Suppressor macrophage treated with lipopolysaccharide for 1 hour (primary cell): Measurements from ENCODE around the gene PLLP.
"Not testable (repeated sequence)": the region's sequence is repeated elsewhere in the genome, so short reads cannot be mapped to it uniquely, and the experiment has no call there.

Experiments used
- DNase-seq, 3 donors: peaks; one replicate each; pipeline ENCODE4 v3.0.0-alpha.2; 2020 to 2022

Gene PLLP

DNA sequence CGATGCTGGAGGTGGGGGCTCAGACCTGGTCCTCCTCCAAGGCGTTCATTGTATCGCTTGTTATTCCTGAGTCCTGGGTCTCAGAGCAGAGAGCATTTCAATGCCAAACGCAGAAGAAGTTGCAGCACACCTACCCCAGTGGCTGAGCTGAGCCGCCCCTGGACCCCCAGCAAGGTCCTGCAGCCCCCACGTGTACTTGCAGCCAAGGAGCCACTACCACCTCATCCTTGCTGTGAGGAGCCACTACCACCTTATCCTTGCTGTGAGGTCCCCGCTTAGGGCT, 13.5 kb downstream of the PLLP start:
- no peak for DNase-seq

DNA sequence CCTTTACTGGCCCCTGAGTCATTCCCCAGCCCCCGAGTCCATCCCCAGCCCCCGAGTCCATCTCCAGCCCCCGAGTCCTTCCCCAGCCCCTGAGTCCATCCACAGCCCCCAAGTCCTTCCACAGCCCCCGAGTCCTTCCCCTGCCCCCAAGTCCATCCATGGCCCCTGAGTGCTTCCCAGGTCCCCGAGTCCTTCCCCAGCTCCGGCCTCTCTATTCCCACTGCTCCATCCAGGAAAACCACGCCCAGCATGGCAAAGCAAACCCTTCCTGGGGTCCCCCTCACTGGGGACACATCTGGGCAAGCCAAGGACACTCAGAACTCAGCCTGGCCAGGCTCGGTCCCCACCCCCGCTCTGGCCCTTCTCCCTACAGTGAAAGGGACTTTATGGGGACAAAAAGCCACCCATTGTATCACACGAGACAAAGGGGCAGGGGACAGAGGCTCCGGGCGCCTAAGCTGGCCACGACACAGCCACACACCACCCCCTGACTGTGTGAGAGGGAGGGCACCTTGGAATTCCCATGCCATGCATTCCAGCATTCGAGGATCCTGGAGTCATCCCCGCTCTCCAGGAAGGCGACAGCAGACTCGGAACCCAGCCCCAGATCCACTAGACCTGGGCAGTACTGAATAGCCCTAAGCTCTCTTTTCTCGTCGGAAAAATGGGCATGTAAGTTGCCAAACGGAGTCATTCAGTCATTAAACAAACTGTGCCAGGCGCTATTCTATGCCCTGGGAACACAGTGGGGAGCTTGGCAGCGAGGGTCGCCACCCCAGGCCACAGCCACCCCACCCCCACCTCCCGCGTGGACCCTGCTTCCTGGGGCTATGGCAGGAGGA, 14.0 kb downstream of the PLLP start:
- DNase-seq, result no peak

DNA sequence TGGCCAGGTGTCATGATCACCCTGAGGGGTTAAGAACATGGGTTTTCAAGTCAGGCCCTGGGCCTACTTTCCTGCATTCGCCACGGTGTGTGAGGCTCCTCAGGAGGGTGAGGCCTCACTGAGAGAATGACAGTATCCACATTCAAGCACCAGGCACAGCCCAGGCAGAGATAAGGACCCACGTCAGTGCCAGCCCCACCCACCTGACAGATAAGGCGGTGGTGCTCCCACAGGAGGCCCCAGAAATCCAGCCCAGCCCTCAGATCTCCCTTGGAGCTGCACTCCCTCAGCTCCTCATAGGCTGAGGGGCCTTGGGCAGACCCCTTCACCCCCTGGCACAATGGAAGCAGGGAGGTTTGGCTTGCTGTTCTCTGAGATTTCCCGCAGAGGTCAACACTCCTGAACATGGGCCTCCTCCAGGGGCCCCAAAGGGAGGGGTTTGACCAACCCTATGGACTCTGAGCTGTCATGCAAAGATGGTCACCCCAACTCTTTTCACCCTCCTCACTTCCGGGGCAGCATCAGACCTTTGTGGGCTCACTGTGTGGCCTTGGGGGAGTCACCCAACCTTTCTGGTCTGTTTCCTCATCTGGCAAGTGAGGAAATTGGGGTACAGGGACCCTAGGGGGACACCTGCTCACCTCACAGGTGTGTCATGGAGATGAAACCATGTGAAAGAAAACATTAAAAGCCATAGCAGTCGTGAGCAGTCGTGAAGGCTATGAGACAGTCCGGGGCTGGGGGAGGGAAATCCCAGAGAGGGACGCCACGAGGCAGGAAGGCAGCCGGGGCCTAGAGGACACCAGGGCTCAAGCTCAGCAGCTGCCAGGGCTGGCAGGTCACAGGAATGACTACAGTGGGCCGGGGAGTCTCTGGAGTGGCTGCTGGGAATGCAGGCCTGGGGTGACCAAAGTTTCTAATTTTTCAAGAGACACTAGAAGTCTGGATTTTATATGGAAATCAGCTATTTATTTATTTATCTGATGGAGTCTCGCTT, 15.4 kb downstream of the PLLP start:
- DNase-seq, result no peak

DNA sequence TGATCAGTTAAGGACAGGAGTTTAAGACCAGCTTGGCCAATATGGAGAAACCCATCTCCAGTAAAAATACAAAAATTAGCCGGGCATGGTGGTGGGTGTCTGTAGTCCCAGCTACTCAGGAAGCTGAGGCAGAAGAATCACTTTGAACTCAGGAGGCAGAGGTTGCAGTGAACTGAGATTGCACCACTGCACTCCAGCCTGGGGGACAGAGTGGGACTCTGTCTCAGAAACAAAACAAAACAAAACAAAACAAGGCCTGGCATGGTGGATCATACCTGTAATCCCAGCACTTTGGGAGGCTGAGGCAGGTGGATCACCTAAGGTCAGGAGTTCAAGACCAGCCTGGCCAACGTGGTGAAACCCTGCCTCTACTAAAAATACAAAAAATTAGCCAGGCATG, 17.1 kb downstream of the PLLP start:
- DNase-seq, result not testable (repeated sequence)

DNA sequence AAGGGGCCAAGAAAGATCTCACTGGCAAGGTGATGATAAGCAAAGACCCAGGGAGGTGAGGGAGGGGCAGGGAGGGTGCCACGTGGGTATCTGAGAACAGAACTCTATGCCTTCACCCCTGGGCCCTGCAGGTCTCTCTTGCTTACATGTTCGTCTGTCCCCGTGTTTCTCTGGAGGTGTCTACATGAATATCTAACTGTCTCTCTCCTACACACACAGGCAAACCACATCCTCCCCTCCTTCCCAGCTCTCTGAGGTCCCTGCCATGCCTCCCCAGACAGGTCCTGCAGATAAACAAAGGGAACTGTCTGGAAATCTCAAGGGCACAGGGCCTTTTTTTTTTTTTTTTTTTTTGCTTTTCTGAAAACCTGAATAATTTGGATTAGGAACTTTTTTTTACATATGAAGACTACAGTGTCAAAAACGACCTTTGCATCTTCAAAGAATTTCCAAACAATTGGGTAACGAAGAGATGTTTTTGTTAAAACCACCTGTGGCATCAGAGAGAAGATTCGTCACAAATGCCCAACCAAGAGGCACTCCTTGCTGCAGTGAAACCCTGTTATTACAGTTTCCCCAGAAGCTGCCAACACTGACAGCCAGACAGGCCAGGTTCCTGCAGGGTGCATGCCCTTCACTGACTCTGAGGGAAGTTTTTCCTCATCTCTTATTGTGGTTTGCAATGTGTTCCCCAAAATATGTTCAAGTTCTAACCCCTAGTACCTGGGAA, 17.8 kb downstream of the PLLP start:
- no peak for DNase-seq

DNA sequence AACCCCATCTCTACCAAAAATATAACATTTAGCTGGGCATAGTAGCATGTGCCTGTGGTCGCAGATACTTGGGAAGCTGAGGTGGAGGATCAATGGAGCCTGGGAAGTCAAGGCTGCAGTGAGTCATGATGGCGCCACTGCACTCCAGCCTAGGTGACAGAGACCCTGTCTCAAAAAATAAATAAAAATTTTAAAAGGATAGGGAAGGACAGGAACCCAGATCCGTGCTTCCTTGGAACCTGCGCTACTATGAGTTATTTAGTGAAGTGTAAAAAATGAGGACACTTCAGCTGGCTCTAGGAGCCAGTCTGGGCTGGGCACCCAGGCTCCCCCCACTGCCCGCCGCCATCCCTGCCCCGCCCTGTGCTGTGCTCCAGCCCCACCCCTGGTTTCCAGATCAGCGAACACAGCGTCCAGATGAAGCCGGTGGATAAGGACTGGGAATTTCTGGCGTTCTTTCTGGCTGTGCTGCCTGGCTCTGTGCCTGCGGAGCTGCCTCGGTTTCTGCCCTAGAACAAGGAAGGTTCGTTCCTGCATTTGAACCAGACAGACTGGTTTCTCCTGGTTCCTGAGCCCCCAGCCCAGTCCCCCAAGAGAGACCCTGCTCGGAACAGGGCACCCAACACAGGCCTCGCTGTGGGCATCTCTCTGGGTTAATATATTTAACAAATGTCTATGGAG, 18.5 kb downstream of the PLLP start:
- DNase-seq, result no peak

DNA sequence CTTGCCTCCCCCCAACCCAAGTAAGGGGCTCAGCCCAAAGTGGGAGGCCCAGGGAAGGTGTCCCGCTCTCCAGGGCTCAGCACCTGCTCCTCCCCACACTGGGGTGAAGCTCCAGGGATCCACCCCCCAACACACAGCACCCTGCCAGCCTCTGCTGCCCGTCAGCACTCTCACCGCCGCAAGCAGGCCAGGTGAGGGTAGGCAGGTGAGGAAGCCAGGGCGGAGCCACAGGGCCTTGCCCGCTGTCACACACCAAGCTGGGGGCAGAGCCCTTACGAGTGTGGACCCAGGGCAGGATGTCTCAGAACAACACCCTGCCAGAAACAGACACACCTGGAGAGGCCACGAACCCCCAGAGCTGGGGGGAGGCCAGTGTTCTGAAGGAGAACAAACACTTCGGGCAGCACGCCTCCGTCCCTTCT, 19.5 kb downstream of the PLLP start:
- DNase-seq, result no peak

DNA sequence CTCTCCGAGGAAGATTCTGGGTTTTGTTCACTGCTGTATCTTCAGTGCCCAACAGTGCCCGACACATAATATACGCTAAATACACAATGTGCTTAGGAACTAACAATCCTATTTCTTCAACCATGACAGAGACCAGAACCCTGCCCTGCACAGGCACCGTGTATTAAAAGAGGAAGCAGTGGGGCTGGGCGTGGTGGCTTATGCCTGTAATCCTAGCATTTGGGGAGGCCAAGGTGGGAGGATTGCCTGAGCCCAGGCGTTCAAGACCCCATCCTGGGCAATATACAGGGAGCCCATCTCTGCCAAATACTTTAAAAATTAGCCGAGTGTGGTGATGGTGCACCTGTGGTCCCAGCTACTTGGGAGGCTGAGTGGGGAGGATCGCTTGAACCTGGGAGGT, 20.1 kb downstream of the PLLP start:
- peak in 1 of 3 donors; percentile 25 for DNase-seq

DNA sequence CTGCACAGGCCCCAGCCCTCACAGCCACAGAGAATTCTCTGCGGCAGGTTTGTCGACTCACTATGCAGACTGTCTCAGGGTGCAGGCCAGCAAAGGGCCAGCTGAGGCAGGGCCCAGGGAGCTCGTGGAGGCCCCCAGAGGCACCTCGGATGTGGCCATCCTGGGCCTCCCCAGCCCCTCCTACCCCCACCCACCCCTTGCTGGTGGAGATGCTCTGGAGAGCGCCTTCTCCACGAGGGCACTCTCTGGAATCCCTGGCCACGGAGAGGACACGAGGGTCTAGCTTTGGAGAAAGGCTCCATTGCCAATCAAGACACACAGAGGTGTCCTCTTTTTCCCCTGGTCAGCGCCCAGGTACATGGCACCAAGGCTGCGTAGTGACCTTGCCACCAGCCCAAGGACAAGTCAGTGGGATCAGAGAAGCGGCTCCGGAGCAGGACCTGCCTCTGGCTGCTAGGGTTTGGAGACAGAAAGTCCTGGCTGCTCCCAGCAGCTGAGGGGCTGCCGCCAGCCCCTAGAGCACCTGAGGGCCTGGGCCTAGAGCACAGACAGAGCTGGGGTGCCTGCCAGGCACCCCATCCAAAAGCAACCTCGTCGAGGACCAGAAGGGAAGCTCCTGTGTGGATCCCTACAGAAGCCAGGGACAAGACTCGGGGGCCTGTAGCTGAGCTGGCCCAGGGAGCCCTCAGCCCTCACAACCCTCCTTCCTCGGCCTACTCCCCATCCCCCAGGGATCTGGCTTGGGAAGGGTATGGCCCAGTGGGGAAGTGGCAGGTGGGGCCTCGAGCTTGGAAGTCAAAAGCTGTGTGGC, 20.7 kb downstream of the PLLP start:
- DNase-seq, result no peak

DNA sequence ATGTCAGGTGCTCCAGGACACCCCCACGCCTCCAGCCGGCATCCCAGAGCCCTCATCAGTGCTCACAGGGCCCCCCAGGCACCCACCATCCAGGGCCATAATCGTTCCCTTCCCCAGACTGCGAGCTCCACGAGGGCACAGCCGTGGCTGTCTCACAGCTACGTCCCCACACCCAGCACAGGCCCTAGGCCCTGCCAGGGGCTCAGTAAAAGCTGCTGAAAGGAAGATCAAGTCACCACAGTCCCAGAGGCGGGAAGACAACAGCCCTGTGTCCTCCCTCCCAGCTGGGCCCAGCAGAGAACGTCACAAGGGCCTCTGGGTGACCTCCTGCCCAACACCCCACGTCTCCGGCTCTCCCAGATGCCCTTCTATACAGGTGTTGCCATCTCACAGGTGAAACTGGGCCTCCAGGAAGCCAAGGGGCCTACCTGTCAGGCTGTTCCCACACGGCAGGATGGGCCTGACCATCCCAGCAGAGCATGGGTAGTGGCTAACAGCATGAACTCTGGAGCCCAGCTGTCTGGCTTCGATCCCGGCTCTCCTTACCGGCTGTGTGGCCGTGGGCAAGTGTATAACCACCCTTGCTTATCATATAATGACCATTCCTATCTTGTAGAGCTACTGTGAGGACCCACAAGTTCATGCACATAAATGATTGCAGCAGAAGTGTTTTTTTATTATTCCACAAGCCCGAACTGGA, 21.5 kb downstream of the PLLP start:
- no peak for DNase-seq

DNA sequence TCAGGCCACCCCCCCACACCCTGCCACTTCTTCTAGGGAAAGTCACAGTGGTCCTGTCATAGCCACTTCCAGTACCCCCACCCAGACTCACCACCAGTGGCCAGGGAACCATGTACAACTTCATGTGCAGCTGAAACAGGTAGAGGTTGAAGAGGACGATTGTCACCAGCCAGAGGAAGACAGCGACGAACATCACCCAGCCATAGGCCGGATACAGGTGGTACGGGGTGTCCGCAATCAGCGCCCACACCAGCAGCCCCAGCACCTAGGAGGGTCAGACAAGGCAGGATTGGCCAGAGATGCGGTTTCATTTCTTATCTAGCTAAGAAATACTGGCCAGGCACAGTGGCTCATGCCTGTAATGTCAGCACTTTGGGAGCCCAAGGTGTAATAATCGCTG, 22.7 kb downstream of the PLLP start:
- DNase-seq, result no peak

DNA sequence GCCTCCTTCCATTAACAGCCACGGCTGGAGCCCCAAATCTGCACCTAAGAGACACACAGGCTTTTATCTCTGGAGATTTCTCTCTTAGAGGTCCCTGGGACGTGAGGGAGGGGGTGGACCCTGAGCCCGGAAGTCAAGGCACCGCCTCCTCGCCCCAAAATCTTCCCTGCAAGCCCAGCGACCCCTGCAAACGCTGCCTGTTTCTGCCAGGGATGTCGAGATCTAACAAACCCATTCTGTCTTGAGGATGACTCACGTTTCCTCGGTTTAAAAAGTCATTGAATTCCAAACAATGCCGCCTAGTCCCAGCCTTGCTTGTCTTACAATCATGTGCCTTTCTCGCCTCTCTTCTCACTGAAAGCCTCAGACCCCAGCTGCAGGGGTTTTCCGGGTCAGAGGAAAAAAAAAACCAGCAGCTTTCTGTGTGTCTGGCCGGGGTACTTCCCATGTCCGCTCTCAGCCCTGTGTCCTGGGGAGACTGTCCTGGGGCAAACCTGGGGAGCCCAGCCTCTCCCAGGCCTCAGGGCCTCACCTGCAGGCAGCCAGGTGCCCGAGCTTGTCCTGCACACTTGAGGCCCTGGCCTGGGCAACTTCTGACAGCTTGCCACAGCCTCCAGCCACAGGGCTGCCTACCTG, 24.1 kb downstream of the PLLP start:
- peak; percentile 65 to 76 (median 65) for DNase-seq

DNA sequence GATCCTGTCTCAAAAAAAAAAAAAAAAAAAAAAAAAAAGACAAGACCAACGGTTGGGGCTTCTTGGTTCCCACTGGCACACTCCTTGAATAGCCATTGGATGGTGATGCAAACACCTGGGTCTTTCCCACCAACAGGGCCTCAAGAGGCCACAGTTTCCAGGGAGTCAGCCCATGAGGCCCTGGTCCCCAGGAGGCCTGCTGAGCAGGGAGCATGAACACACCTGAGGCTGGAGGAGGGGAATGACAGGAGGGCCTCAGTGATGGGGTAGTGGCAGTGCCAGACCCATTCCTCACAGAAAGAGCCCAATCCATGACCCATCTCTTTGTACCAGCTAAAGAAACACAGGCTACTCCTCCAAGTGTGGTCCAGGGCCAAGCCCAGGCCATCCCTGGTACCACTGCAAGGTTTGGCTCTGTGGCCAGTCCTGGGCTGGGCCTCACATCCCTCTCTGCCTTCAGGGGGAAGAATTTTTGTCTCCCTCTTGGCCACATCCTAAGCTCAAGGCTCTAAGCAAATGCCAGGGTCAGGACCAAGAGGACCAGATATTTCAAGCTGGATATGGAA, 25.5 kb downstream of the PLLP start:
- DNase-seq, result no peak

DNA sequence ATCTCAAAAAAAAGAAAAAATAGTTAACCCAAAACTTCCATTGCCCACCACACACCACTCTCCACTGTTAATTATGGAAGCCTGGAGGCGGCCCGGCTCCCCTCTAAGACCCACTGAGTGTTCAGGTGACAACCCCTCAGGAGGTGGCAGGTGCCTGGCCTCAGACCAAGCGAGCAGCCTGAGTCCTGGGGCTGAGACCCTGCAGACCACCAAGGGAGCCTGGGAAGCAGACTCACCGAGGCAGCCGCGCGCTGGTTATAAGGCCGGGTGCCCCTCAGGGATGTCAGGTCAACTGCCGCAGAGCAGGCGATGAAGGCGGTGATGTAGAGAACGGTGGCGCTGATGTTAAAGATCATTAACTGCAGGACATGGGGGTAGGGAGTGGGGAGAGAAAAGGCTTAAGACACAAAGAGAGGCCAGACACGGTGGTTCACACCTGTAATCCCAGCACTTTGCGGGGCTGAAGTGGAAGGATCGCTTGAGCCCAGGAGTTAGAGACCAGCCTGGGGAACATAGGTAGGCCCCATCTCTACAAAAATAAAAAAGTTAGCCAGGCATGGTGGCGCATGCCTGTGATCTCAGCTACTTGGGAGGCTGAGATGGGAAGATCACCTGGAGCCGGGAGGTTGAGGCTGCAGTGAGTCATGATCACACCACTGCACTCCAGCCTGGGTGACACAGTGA, 26.1 kb downstream of the PLLP start:
- no peak for DNase-seq

DNA sequence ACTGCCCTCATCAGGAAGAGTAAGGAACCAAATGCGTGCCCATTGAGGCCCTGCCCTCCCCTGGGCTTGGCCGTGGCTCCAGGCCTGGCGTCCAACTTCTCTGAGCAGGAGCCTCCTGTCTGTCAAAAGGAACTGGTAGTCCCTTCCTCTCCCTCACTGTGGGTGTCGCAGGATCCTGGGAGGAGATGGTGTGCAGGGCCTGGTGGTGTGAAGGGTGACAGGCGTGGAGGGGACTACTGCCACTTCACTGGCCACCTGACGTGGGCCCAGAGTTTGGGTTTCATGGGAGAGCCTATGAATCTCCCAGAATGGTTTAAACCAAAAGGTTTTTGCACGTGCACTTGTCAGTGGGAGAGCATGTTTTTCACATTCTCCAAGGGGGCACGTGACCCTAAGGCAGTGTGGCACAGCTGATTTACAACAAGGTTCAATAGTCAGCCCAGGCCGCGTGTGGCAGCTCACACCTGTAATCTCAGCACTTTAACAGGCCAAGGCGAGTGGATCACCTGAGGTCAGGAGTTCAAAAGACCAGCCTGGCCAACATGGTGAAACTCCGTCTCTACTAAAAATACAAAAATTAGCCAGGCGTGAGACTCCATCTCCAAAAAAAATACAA, 26.9 kb downstream of the PLLP start:
- DNase-seq, result no peak

DNA sequence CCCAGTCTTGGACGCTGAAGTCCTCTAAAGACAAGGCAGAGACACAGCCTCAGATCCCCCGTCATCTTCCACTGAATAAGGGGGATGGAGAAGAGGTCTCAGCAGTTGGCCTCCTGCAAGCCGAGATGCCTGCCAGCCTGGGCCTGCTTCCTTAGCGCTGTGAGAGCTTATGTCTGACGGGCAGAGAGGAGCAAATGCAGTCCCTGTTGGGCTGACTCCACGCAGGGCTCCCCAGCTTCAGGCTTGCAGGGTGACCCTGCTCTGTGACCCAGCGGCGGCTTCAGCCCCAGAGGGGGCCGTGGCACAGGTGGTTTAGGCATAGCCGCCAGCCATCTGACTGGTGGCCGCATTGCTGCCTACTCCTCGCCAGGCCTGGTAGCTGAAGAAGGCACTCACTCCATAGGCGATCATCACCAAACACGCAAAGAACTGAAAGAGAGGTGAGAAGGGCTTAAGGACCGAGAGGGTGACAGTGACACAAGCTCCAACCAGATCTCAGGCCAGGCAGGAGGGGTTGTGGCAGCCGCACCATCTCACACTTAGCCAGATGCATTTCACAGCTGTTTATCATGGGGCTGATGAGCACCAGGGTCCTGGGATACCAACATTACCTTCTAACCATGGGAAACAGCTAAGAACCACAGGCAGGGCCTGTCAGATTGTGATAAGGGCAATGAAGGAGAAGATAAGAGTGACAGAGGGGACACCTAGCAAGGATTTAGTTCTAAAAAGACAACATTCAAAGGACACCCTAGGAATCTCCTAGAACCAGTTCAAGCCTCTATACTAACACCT, 27.7 kb downstream of the PLLP start:
- DNase-seq, result no peak

DNA sequence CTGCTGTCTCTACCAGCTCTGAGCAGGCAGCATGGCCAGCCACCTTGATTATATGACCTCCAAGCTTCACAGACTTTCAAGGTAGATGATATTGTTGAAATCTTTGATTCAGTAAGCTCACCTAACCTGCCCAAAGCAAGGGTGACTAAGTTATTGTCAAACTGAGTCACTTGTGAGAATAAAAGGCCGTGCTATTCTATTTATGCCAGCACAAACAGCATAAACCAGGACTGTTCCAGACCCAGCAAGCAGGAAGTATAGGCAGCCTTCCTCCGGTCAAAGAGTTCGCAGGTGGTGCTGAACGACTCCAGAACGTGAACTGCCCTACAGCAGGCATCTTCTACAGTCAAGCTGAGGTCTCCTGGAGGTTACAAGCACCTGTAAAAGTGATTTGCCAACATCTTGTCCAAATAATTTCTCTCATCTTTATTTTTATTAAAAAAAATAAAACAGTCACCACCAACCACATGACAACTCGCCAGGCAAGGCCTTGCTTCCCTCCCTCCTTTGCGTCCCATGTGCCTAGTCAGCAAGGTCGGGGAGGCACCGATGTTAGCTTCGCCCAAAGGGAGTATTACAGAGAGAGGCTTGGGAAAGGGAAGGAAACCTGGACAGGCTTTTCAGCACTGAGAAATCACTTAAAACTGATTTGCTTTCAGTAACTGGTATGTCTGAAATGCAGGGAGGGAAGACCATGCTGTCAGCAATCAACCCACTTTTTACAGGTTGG, 28.6 kb downstream of the PLLP start:
- no peak for DNase-seq

DNA sequence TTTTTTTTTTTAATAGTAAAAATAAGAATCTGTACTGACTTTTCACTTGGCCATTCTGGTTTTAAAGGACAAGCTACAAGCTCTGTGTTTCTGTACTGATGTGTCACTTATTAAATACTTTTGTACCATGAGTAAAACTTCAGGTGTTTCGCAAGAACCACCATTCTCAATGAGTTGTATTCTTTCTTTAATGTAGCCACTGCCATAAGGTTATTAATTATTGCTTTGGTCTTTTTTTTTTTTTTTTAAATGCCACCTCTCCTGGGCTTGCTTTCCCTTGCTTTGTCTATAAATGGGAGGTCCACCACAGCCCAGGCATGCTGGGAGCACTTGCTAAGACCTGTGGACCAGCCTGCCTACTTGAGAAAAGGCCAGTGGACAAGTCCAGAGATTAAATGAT, 31.0 kb downstream of the PLLP start:
- no peak for DNase-seq
